Measurements from ENCODE around the gene TMEM114.
A peak's percentile ranks its signal among the peaks of the same experiment; 100 is the strongest.

TMEM114 gene

DNA sequence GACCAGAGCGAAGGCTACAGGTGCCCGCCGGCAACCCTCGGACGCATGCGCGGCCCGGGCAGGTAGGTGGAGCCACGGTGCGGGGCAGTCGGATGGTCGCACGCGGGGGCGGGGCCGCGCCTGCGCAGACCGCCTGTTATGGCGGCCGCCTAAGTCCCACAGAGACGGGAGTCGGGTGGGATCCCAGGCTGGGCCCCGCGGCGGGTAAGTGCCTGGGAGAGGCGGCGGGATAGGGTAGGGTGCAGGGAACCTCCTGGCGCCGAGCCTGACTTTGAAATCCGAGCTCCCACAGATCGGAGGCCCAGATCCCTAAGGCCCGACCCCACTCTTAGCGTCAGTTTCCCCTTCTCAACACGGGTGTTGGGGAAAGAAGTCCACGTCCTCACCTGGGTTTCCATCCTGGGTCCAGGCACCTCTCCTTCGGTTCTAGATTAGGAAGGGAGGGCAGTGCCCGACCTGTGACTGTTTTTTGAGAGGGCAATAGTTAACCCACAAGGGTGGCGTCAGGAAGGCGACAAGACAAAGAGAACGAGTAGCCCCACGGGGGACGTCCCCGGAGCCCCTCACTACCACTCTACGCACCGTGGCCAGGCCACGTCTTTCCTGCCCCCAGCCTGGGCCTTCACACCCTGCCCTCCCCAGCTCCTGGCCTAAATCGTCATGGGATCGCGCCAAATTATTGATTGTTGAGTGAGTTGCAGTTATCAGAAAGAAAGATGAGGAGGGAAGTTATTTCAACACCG lies 31.4 kb upstream of the TMEM114 start, which contains the start of gene METTL22:
METTL22 (plus strand) TSS at position 127 of the 743 bp plus-strand sequence. CDS start 3,968 bp downstream, outside the sequence.
- peak within 1 kb of the TSS; percentile 93 for H3K27ac ChIP-seq
- peak; percentile 72 for TF ChIP-seq ZFX (IDR thresholded peaks at IDR 0.05)
- TF ChIP-seq CTCF (conservative IDR thresholded peaks at IDR 0.05): no peak

GRCh38 chr16:8621222-8621571 lies 30.9 kb upstream of the TMEM114 start:
- H3K27ac ChIP-seq: peak overlapping the region; percentile 93
- TF ChIP-seq ZFX (IDR thresholded peaks at IDR 0.05) (no peak), CTCF (conservative IDR thresholded peaks at IDR 0.05) (no peak)

DNA sequence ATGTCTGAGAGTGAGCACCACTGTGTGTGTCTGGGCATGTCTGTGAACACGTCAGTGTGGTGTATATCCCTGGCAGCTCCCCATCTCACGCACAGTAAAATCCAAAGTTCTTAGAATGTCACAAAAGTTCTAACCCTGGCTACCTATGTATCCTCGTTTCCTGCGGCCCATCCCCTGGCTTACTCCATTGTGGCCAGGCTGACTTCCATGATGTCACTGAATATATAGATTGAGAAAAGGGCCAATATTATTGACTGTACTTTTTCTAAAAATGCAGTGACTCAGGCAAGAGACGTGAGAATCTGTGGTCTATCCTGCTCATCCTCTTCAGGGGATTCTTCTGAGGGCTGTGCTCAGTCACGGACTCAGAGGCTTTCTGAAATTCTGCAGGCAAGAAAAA lies 30.2 kb upstream of the TMEM114 start:
- TF ChIP-seq CTCF (conservative IDR thresholded peaks at IDR 0.05) (no peak), ZFX (IDR thresholded peaks at IDR 0.05) (no peak)
- H3K27ac ChIP-seq: no peak overlapping the region

DNA sequence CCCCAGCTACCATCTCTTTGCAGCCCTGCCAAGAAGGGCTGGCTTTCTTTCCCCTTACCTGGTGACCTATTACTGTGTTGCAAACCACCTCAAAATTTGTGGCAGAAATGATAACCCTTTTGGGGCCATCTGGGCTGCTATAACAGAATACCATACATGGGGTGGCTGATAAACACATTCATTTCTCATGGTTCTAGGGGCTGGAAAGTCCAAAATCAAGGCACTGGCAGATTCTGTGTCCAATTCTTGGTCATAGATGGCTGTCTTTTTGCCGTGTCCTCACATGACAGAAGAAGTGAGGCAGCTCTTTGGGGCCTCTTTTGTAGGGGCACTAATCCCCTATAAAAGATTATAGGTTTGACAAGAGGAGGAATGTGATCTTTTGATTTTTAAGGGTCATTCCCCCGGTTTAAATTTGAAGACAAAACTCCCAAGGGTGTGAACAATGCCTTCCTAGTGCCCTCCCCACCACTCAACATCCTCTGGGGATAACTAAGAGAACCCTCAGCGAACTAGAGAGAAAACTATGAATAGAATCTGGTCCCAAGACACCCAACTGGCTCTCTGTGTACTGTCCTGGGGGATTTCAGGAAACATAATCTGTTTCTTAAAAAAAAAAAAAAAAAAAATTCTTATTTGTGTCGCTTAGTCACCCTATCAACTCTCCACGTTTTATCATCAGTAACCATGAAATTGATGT lies 29.5 kb upstream of the TMEM114 start:
- TF ChIP-seq CTCF (conservative IDR thresholded peaks at IDR 0.05) (no peak), ZFX (IDR thresholded peaks at IDR 0.05) (no peak)
- H3K27ac ChIP-seq: no peak overlapping the region

DNA sequence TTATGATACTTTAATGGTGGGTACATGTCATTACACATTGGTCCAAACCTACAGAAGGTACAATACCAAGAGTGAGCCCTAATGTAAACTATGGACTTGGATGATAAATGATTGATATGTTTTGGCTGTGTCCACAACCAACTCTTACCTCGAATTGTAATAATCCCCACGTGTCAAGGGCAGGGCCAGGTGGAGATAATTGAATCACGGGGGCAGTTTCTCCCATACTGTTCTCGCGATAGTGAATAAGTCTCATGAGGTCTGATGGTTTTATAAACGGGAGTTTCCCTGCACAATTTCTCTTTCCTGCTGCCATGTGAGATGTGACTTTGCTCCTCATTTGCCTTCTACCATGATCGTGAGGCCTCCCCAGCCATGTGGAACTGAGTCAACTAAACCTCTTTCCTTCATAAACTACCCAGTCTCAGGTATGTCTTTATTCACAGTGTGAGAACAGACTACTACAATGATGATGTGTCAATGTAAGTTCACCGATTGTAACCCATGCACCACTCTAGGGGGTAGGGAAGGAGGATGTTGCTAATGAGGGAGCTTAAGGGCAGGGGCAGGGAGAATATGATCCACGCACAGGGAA lies 24.2 kb upstream of the TMEM114 start:
- TF ChIP-seq CTCF (conservative IDR thresholded peaks at IDR 0.05): no peak
- no peak for TF ChIP-seq ZFX (IDR thresholded peaks at IDR 0.05)
- no peak overlapping the region for H3K27ac ChIP-seq

- no peak for TF ChIP-seq ZFX (IDR thresholded peaks at IDR 0.05)
- no peak for TF ChIP-seq CTCF (conservative IDR thresholded peaks at IDR 0.05)
Measured at GRCh38 chr16:8611886-8612600, 21.7 kb upstream of the TMEM114 start.

More at GRCh38 chr16:8611886-8612600, 21.7 kb upstream of the TMEM114 start:
- H3K27ac ChIP-seq: no peak overlapping the region
